Frontal cortex (tissue), 1 donor: ENCODE measurements around the gene NOM1. TPM values are rescaled to one million over a fixed set of nuclear protein-coding genes. Genes with fewer than 3 reads are reported as not detected.

Source experiments
- total RNA-seq: library from RNA; depleted of rRNA; stranded (reverse); fragments of >200 nt; gene quantifications from one replicate; pipeline ENCODE4 v1.2.3, GENCODE V29; 2014

NOM1 gene
- total RNA-seq, 1 donor from 2014 or later = 22.8 TPM

Other genes starting within 250 kb of the NOM1 start
- 207 TPM for gene LMBR1, start 56.5 kb upstream of the NOM1 start, total RNA-seq
- not detected for gene MNX1, start 61.0 kb downstream of the NOM1 start, total RNA-seq
- 87.6 TPM for gene UBE3C, start 189.2 kb downstream of the NOM1 start, total RNA-seq